Measurements from ENCODE around the gene MST1. TPM values are rescaled to one million over a fixed set of nuclear protein-coding genes. Genes with fewer than 3 reads are reported as not detected.

The MST1 gene
- total and polyA plus RNA-seq, 2 of the 8 experiments (the other 6 are each of a cell fraction or from before 2014, with no cell fraction given): 6.2 to 9.5 TPM

- TF ChIP-seq POLR2AphosphoS5 (IDR thresholded peaks at IDR 0.05; ENCODE audit: low read depth, low read length) (no peak), EGR1 (IDR thresholded peaks at IDR 0.05; ENCODE audit: borderline replicate concordance, low read depth, low read length) (no peak)
These were observed 40.8 kb upstream of the MST1 start (continued) for GRCh38 chr3:49729966-49730609.
